Stimulated activated CD8-positive, alpha-beta memory T cell treated with anti-CD3 and anti-CD28 coated beads, Interleukin-7, amount 100 ng/mL, for 1 hour (primary cell): ENCODE data around the gene DTL.
"Not testable (repeated sequence)": the region's sequence is repeated elsewhere in the genome, so short reads cannot be mapped to it uniquely, and the experiment has no call there.

Experiments
- DNase-seq, 2 donors: peaks; one replicate each; pipeline ENCODE4 v3.0.0-alpha.2; 2020; ENCODE audit warnings: low read depth in 2 of 2

The DTL gene

GRCh38 chr1:212035123-212035834 is at the start of gene DTL, which contains the start of gene INTS7:
DTL (plus strand) TSS chr1:212035748; CDS start chr1:212035891, 143 bp downstream.
INTS7 (minus strand) TSS chr1:212035557; CDS start chr1:212035437, 120 bp downstream.
- peak; percentile 91 to 94 for DNase-seq

- no peak for DNase-seq
Observed at GRCh38 chr1:211986628-211987254, 48.8 kb upstream of the DTL start.

GRCh38 chr1:211991695-211992094 is 43.9 kb upstream of the DTL start:
- DNase-seq = no peak

- not testable (repeated sequence) for DNase-seq
Observed at GRCh38 chr1:211997426-211997825, 38.1 kb upstream of the DTL start.

- DNase-seq = no peak
Observed at GRCh38 chr1:212002536-212002935, 33.0 kb upstream of the DTL start.

GRCh38 chr1:212004895-212005608 is 30.5 kb upstream of the DTL start:
- DNase-seq = no peak

GRCh38 chr1:212007178-212007577 is 28.4 kb upstream of the DTL start:
- DNase-seq = no peak

- DNase-seq = no peak
Observed at GRCh38 chr1:212007886-212008285, 27.7 kb upstream of the DTL start.

- DNase-seq = no peak
Observed at GRCh38 chr1:212009561-212009960, 26.0 kb upstream of the DTL start.

- no peak for DNase-seq
Observed at GRCh38 chr1:212010004-212010403, 25.5 kb upstream of the DTL start.

GRCh38 chr1:212012034-212012740 is 23.4 kb upstream of the DTL start:
- DNase-seq = peak; percentile 32 to 37

- no peak for DNase-seq
Observed at GRCh38 chr1:212013672-212014071, 21.9 kb upstream of the DTL start.

- DNase-seq = no peak
Observed at GRCh38 chr1:212020975-212021374, 14.6 kb upstream of the DTL start.

GRCh38 chr1:212021563-212021962 is 14.0 kb upstream of the DTL start:
- no peak for DNase-seq

- DNase-seq = not testable (repeated sequence)
Observed at GRCh38 chr1:212022908-212023307, 12.6 kb upstream of the DTL start.

GRCh38 chr1:212024469-212025149 is 10.9 kb upstream of the DTL start:
- no peak for DNase-seq

GRCh38 chr1:212027727-212028126 is 7.8 kb upstream of the DTL start:
- not testable (repeated sequence) for DNase-seq

- DNase-seq = no peak
Observed at GRCh38 chr1:212030936-212031528, 4.5 kb upstream of the DTL start.

GRCh38 chr1:212034516-212035122 is 929 bp upstream of the DTL start:
- DNase-seq = no peak

GRCh38 chr1:212035835-212036605 is 472 bp downstream of the DTL start:
- no peak for DNase-seq
